GM23248 (cell line): ENCODE measurements around the gene PTPN23. TPM values are rescaled to one million over a fixed set of nuclear protein-coding genes. Genes with fewer than 3 reads are reported as not detected.

ENCODE experiments used
- DNase-seq: peaks from one replicate; pipeline ENCODE4 v3.0.0-alpha.2; 2015
- H2AFZ ChIP-seq: fragments of 200-600 bp; sonication (generic); 2 replicates; pipeline ENCODE4 v1.6.1; 2016; ENCODE audit warnings: antibody characterized with exemption
- H3F3A ChIP-seq: fragments of 200-600 bp; sonication (generic); 2 replicates; pipeline ENCODE4 v1.6.1; 2016; ENCODE audit warnings: mild to moderate bottlenecking, antibody characterized with exemption, mixed run types; ENCODE audit not compliant: insufficient read depth
- H3K27ac ChIP-seq: fragments of 200-600 bp; sonication (generic); 2 replicates; pipeline ENCODE4 v1.5.1; 2016; ENCODE audit warnings: mild to moderate bottlenecking
- H3K27me3 ChIP-seq: fragments of 200-600 bp; sonication (generic); replicated peaks from 2 replicates; pipeline ENCODE4 v1.6.1; 2016; ENCODE audit warnings: mild to moderate bottlenecking; ENCODE audit not compliant: insufficient read depth
- H3K36me3 ChIP-seq: fragments of 200-600 bp; sonication (generic); 2 replicates; pipeline ENCODE4 v1.6.1; 2016; ENCODE audit warnings: low read depth, mild to moderate bottlenecking
- H3K4me1 ChIP-seq: fragments of 200-600 bp; sonication (generic); 2 replicates; pipeline ENCODE4 v1.6.1; 2016; ENCODE audit warnings: mild to moderate bottlenecking; ENCODE audit not compliant: insufficient read depth
- H3K4me2 ChIP-seq: fragments of 200-600 bp; sonication (generic); one replicate; pipeline ENCODE4 v1.6.1; 2016; ENCODE audit warnings: mild to moderate bottlenecking; ENCODE audit not compliant: unreplicated experiment
- H3K4me3 ChIP-seq: fragments of 200-600 bp; sonication (generic); 2 replicates; pipeline ENCODE4 v1.5.1; 2016; ENCODE audit warnings: mild to moderate bottlenecking
- H3K79me2 ChIP-seq: fragments of 200-600 bp; sonication (generic); 2 replicates; pipeline ENCODE4 v1.6.1; 2016; ENCODE audit warnings: mild to moderate bottlenecking; ENCODE audit not compliant: insufficient read depth
- H3K9ac ChIP-seq: fragments of 200-600 bp; sonication (generic); 2 replicates; pipeline ENCODE4 v1.6.1; 2016; ENCODE audit warnings: mild to moderate bottlenecking
- H3K9me2 ChIP-seq: fragments of 200-600 bp; sonication (generic); 2 replicates; pipeline ENCODE4 v1.6.1; 2016; ENCODE audit warnings: mixed run types, mild to moderate bottlenecking, moderate library complexity; ENCODE audit not compliant: insufficient read depth
- H3K9me3 ChIP-seq: fragments of 200-600 bp; sonication (generic); one replicate; pipeline ENCODE4 v1.6.1; 2017; ENCODE audit warnings: low read depth
- H4K20me1 ChIP-seq: fragments of 200-600 bp; sonication (generic); 2 replicates; pipeline ENCODE4 v1.6.0; 2016; ENCODE audit not compliant: insufficient read depth
- EZH2 ChIP-seq: fragments of 200-600 bp; sonication (generic); IDR thresholded peaks from 2 replicates; pipeline ENCODE4 v1.6.1; 2018; ENCODE audit warnings: antibody characterized with exemption, mild to moderate bottlenecking; ENCODE audit not compliant: insufficient read depth, poor library complexity, severe bottlenecking
- EZH2phosphoT487 ChIP-seq: fragments of 200-600 bp; sonication (generic); IDR thresholded peaks from 2 replicates; pipeline ENCODE4 v1.6.1; 2018; ENCODE audit warnings: antibody characterized with exemption, moderate library complexity, mild to moderate bottlenecking, low read depth; ENCODE audit not compliant: insufficient read depth
- WGBS, 2 experiments: methylation state at CpG; one replicate each; pipeline ENCODE4 v1.1.6; 2015 to 2017; ENCODE audit warnings: low lambda C conversion rate in 2 of 2, low coverage in 1 of 2; ENCODE audit errors: missing lambda C conversion rate in 2 of 2; 5-methylcytosine and 5-hydroxymethylcytosine counted together
- in situ Hi-C: fragments of 300-500 bp; cut with MboI; formaldehyde crosslinking; loops from 2 replicates; pipeline ENCODE4 v1.15.0; 2020
- polyA plus RNA-seq: library from polyadenylated mRNA; unstranded; fragments of >200 nt; fragmentation: Nextera tagmentation; extraction: Ambion mirVana; gene quantifications from 2 replicates; pipeline ENCODE4 v1.2.1, GENCODE V29; 2016
- total RNA-seq: library from RNA; depleted of rRNA; stranded (reverse); fragments of >200 nt; shearing (Covaris generic); gene quantifications from 2 replicates; pipeline ENCODE4 v1.2.3, GENCODE V29; 2014

PTPN23 gene
- total and polyA plus RNA-seq, 2 experiments from 2014 or later = 9.0 to 14.3 TPM

DNA sequence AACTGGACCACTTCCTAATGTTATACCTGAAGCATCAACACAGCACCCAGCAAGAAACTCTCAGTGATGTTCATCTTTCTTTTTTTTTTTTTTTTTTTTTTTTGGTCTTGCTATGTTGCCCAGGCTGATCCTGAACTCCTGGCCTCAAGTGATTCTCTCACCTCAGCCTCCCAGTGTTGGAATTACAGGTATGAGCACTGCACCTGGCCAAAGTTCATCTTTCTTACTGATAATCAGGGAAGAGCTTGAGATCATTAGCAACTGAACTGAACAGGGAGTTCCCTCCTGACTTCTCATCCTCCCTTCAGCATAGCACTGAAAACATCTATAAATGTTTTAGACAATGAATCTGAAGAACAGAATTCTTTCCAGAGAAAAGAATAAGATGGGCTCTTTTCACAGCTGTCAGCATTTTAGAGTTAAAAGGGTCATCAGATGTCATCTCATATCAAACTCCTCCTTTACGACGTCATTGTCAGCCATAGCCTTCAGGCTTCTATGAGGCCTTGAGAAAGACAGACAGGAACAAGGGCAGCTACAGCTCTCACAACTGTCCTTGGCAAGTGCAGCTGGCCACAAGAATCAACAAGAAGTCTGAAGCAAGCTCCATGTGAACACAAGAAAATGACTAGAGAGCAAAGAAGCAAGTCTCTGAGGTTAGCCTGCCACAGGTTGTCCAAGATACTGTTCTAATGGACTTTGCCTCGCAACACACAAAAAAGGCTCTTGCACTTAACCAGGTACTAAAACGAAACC lies 61.2 kb downstream of the PTPN23 start:
- H3K4me2 ChIP-seq = no peak overlapping the region
- 98 to 99% methylated on average over 4 of the region's 4 CpGs for WGBS, 2 experiments
- H2AFZ ChIP-seq = no peak overlapping the region
- H3K4me1 ChIP-seq = peaks cover 12% of the 10 kb centered on the region
- no peak overlapping the region for H3K9ac ChIP-seq
- no peak for DNase-seq
- no peak for TF ChIP-seq EZH2phosphoT487
- TF ChIP-seq EZH2 = no peak
- peaks cover 70% of the 10 kb centered on the region for H3K79me2 ChIP-seq
- in situ Hi-C loops = no loop called here
- H3F3A ChIP-seq = peaks cover 14% of the 10 kb centered on the region
- no peaks in the 10 kb centered on the region for H3K27me3 ChIP-seq
- no peaks in the 10 kb centered on the region for H3K9me3 ChIP-seq
- no peaks in the 10 kb centered on the region for H3K9me2 ChIP-seq
- no peak overlapping the region for H3K4me3 ChIP-seq
- H4K20me1 ChIP-seq = no peaks in the 10 kb centered on the region
- no peaks in the 10 kb centered on the region; the same call in 1 of the 2 replicates for H3K36me3 ChIP-seq
- no peak overlapping the region for H3K27ac ChIP-seq

DNA sequence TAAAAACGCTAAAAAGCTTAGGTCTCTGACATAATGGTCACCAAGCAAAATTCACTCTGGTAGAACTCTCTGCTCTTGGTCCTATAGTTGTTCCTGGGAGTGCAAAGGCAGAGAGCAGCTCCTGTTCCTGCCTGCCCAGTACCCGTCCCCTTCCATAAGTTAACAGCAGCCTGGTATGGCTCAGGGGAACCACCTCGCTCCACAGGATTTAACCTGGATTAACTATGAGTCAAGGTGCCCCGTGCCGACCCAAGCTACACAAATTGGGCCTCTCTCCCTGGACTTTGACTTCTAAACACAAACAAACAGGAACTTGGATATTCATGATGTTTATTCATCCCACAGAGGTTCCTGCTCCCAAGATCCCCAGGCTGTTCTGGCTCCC lies 62.8 kb downstream of the PTPN23 start:
- WGBS, 2 experiments = 72 to 76% methylated on average over 5 of the region's 5 CpGs

DNA sequence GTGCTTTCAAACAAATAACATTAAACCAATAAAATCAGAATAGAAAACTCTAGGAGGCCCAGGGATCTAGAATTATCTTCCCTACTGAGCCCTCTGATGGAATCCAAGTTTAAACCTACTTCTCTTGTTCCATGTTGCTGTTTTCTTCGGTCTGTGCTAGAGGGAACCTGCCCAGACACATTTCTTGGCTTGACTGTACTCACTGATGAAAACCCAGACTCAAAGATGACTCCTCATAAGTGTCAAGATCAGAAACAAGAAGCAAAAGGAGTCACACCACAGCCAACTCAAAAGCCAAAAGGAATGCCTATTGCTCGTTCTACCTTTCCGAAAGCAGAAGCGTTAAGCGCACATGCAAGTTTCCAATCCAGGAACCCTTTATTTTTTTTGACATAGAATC lies 63.3 kb downstream of the PTPN23 start:
- peak; percentile 20 for DNase-seq
- in situ Hi-C loops = no loop called here
- Histone ChIP-seq H3F3A (peaks cover 14% of the 10 kb centered on the region), H3K9me2 (no peaks in the 10 kb centered on the region), H3K36me3 (no peaks in the 10 kb centered on the region), H3K79me2 (peaks cover 86% of the 10 kb centered on the region), H3K27ac (peak overlapping the region; percentile 57), H3K27me3 (no peaks in the 10 kb centered on the region), H3K4me3 (no peak overlapping the region), H4K20me1 (no peaks in the 10 kb centered on the region), H3K9ac (no peak overlapping the region), H3K9me3 (no peaks in the 10 kb centered on the region), H2AFZ (no peak overlapping the region), H3K4me1 (peaks cover 12% of the 10 kb centered on the region), H3K4me2 (no peak overlapping the region)
- WGBS, 2 experiments = 81 to 85% methylated on average over 5 of the region's 5 CpGs
- TF ChIP-seq EZH2phosphoT487 (no peak), EZH2 (no peak)

More for the DNA sequence above, 62.8 kb downstream of the PTPN23 start:
- Histone ChIP-seq H3K9me2 (no peaks in the 10 kb centered on the region), H3K4me1 (peaks cover 12% of the 10 kb centered on the region), H3K79me2 (peaks cover 81% of the 10 kb centered on the region), H3K9ac (0 out of 2 replicates have a peak overlapping the region, but pooled peaks have one; percentile 6), H3K9me3 (no peaks in the 10 kb centered on the region), H3K27me3 (no peaks in the 10 kb centered on the region), H3K27ac (peak overlapping the region; percentile 57), H3K36me3 (no peaks in the 10 kb centered on the region), H3F3A (peaks cover 14% of the 10 kb centered on the region), H3K4me3 (no peak overlapping the region), H3K4me2 (peak overlapping the region; percentile 57), H2AFZ (0 out of 2 replicates have a peak overlapping the region, but pooled peaks have one; percentile 8), H4K20me1 (no peaks in the 10 kb centered on the region)
- TF ChIP-seq EZH2phosphoT487 = no peak
- TF ChIP-seq EZH2 = no peak
- in situ Hi-C loops = no loop called here
- no peak for DNase-seq

DNA sequence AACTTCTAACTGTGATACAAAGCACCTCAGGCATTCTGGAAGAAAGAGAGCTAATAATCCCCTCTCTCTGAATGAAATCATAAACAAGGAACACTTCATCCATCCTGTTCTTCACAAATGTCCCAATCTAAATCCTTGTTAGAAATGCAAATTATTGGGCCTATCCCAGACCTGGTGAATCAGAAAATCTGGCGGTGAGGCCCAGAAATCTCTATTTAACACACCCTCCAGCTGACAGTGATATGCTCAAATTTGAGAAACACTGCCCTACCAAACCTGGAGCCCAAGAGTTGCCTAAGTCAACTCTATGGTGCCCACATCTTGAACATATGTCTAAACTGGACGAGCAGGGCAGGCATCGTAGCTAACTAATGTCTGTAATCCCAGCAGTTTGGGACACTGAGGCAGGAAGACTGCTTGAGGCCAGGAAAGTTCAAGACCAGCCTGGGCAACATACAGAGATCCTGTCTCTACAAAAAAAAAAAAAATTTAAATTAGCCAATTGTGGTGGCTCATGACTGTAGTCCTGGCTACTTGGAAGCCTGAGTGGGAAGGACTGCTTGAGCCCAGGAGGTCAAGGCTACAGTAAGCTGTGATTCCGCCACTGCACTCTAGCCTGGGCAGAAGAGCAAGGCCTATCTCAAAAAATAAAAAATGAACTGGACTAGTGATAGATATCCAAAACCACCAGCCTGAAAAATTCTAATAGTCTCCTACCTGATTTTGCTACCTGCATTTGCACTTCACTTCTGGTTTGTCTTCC lies 71.8 kb downstream of the PTPN23 start:
- H3F3A ChIP-seq = no peaks in the 10 kb centered on the region
- H3K27ac ChIP-seq = no peak overlapping the region
- no peaks in the 10 kb centered on the region for H3K36me3 ChIP-seq
- H3K9me3 ChIP-seq = no peaks in the 10 kb centered on the region
- H3K4me2 ChIP-seq = no peak overlapping the region
- H3K4me1 ChIP-seq = peaks cover 7% of the 10 kb centered on the region; the same call in 1 of the 2 replicates
- no peak for TF ChIP-seq EZH2phosphoT487
- no peak for TF ChIP-seq EZH2
- no peaks in the 10 kb centered on the region for H3K27me3 ChIP-seq
- H3K9ac ChIP-seq = no peak overlapping the region
- no peak for DNase-seq
- in situ Hi-C loops = no loop called here
- no peak overlapping the region for H3K4me3 ChIP-seq
- no peaks in the 10 kb centered on the region for H3K9me2 ChIP-seq
- H2AFZ ChIP-seq = no peak overlapping the region
- H3K79me2 ChIP-seq = peaks cover 79% of the 10 kb centered on the region
- no peaks in the 10 kb centered on the region for H4K20me1 ChIP-seq
- WGBS, 2 experiments = 64 to 67% methylated on average over 4 of the region's 4 CpGs
